Gastrocnemius medialis (tissue), 4 donors: Measurements from ENCODE around the gene CCDC91. TPM values are rescaled to one million over a fixed set of nuclear protein-coding genes. Genes with fewer than 3 reads are reported as not detected.

Experiments
- ATAC-seq, 2 donors: fragments of 150-250 bp; one replicate each; pipeline ENCODE4 v1.9.1; 2016
- DNase-seq, 2 donors: peaks; one replicate each; pipeline ENCODE4 v3.0.0-alpha.2; 2019
- H3K27ac ChIP-seq, 4 donors: fragments of 200-600 bp; sonication (generic); 1 replicate in 1 of 4; 2 replicates in 3 of 4; pipeline ENCODE4 v1.5.1; 2016 to 2018; ENCODE audit warnings: mild to moderate bottlenecking in 2 of 4, moderate library complexity in 1 of 4
- H3K27me3 ChIP-seq, 3 donors: fragments of 200-600 bp; sonication (generic) in 2 of 3; 1 replicate in 1 of 3; 2 replicates in 2 of 3; pipeline versions ENCODE4 v1.5.1 to v1.6.0; 2016 to 2019; ENCODE audit warnings: mild to moderate bottlenecking in 1 of 3, moderate library complexity in 1 of 3
- H3K36me3 ChIP-seq, 2 donors: fragments of 200-600 bp; sonication (generic) in 1 of 2; one replicate each; pipeline ENCODE4 v1.5.1; 2017 to 2018
- H3K4me1 ChIP-seq, 2 donors: fragments of 200-600 bp; sonication (generic) in 1 of 2; one replicate each; pipeline ENCODE4 v1.5.1; 2016 to 2017; ENCODE audit warnings: mild to moderate bottlenecking in 2 of 2
- H3K4me3 ChIP-seq, 4 donors: fragments of 200-600 bp; sonication (generic) in 3 of 4; 1 replicate in 1 of 4; 2 replicates in 3 of 4; pipeline ENCODE4 v1.5.1; 2016 to 2019; ENCODE audit warnings: mild to moderate bottlenecking in 2 of 4
- H3K9me3 ChIP-seq, 3 donors: fragments of 200-600 bp; sonication (generic) in 2 of 3; 1 replicate in 1 of 3; 2 replicates in 2 of 3; pipeline ENCODE4 v1.5.1; 2016 to 2019
- CTCF ChIP-seq, 5 experiments: fragments of 450-650 bp in 3 of 5; fragments of 200-600 bp in 2 of 5; sonication (generic) in 2 of 5; IDR thresholded peaks in 4 of 5; conservative IDR thresholded peaks in 1 of 5; 1 replicate in 4 of 5; 2 replicates in 1 of 5; pipeline ENCODE4 v1.5.1; 2016 to 2019; ENCODE audit warnings: antibody characterized with exemption in 5 of 5, mild to moderate bottlenecking in 3 of 5, moderate library complexity in 3 of 5
- POLR2A ChIP-seq, 2 donors: fragments of 450-650 bp; IDR thresholded peaks; one replicate each; pipeline ENCODE4 v1.6.1; 2017; ENCODE audit warnings: antibody characterized with exemption in 2 of 2, mild to moderate bottlenecking in 2 of 2, moderate library complexity in 2 of 2
- in situ Hi-C, 4 donors: fragments of 200-750 bp; cut with MboI; loops; one replicate each; pipeline versions ENCODE4 v1.15.0 to v1.8.0; 2017; ENCODE audit warnings: low sequenced_read_pairs in 4 of 4
- intact Hi-C: fragments of 100-400 bp; cut with DNase I; formaldehyde crosslinking; loops from one replicate; pipeline ENCODE4 v1.15.1; 2023; ENCODE audit warnings: low total_unique reads
- total RNA-seq, 4 donors: library from RNA; depleted of rRNA; stranded (reverse); fragments of >200 nt; gene quantifications; one replicate each; pipeline versions ENCODE4 v1.1.0 to v1.2.3, GENCODE V29; 2016

Gene CCDC91
- total RNA-seq, 4 donors from 2014 or later = 22.3 to 50.6 (median 36.6) TPM

GRCh38 chr12:28558250-28558649 is 368.0 kb downstream of the CCDC91 start:
- no peaks in the 10 kb centered on the region for H3K4me1 ChIP-seq
- ATAC-seq = no peak
- H3K36me3 ChIP-seq = no peaks in the 10 kb centered on the region
- no peak overlapping the region for H3K27ac ChIP-seq
- H3K9me3 ChIP-seq = no peaks in the 10 kb centered on the region
- intact Hi-C loops (no loop called here), in situ Hi-C loops (no loop called here)
- TF ChIP-seq CTCF (IDR thresholded peaks at IDR 0.05 in 4 of 5, conservative IDR thresholded peaks at IDR 0.05 in 1 of 5) (no peak), POLR2A (IDR thresholded peaks at IDR 0.05) (no peak)
- H3K27me3 ChIP-seq = no peaks in the 10 kb centered on the region
- no peak for DNase-seq
- no peak overlapping the region for H3K4me3 ChIP-seq

- H3K4me1 ChIP-seq = no peaks in the 10 kb centered on the region
- no peak overlapping the region for H3K27ac ChIP-seq
- no peaks in the 10 kb centered on the region for H3K27me3 ChIP-seq
- no peaks in the 10 kb centered on the region for H3K36me3 ChIP-seq
- DNase-seq = no peak
- H3K9me3 ChIP-seq = no peaks in the 10 kb centered on the region
- intact Hi-C loops = loop anchor here (10.0 kb wide), 1 partner anchor 368 kb away; the partner anchor contains the start of gene CCDC91
- H3K4me3 ChIP-seq = no peak overlapping the region
- TF ChIP-seq POLR2A (IDR thresholded peaks at IDR 0.05) (no peak), CTCF (IDR thresholded peaks at IDR 0.05 in 4 of 5, conservative IDR thresholded peaks at IDR 0.05 in 1 of 5) (no peak)
- ATAC-seq = no peak
- in situ Hi-C loops = no loop called here
These were observed 373.0 kb downstream of the CCDC91 start for GRCh38 chr12:28563286-28563685.

- in situ Hi-C loops = no loop called here
- Histone ChIP-seq H3K27ac (no peak overlapping the region), H3K36me3 (no peaks in the 10 kb centered on the region), H3K4me3 (no peak overlapping the region), H3K4me1 (no peaks in the 10 kb centered on the region), H3K9me3 (no peaks in the 10 kb centered on the region), H3K27me3 (no peaks in the 10 kb centered on the region)
- no peak for DNase-seq
- TF ChIP-seq POLR2A (IDR thresholded peaks at IDR 0.05) = no peak
- TF ChIP-seq CTCF (IDR thresholded peaks at IDR 0.05 in 4 of 5, conservative IDR thresholded peaks at IDR 0.05 in 1 of 5) = no peak
- no peak for ATAC-seq
- intact Hi-C loops = loop anchor here (10.0 kb wide), 1 partner anchor 369 kb away; the partner anchor contains the start of gene CCDC91
These were observed 373.7 kb downstream of the CCDC91 start for GRCh38 chr12:28563936-28564335.

- in situ Hi-C loops = no loop called here
- Histone ChIP-seq H3K27ac (no peak overlapping the region), H3K9me3 (no peaks in the 10 kb centered on the region), H3K4me3 (no peak overlapping the region), H3K36me3 (no peaks in the 10 kb centered on the region), H3K27me3 (no peaks in the 10 kb centered on the region), H3K4me1 (no peaks in the 10 kb centered on the region)
- intact Hi-C loops = loop anchor here (10.0 kb wide), 1 partner anchor 373 kb away; the partner anchor contains the start of gene CCDC91
- TF ChIP-seq POLR2A (IDR thresholded peaks at IDR 0.05) (no peak), CTCF (IDR thresholded peaks at IDR 0.05 in 4 of 5, conservative IDR thresholded peaks at IDR 0.05 in 1 of 5) (no peak)
- ATAC-seq = no peak
- no peak for DNase-seq
These were observed 377.9 kb downstream of the CCDC91 start for GRCh38 chr12:28568118-28568517.

- Histone ChIP-seq H3K9me3 (no peaks in the 10 kb centered on the region), H3K4me3 (no peak overlapping the region), H3K27me3 (no peaks in the 10 kb centered on the region), H3K4me1 (no peaks in the 10 kb centered on the region), H3K36me3 (no peaks in the 10 kb centered on the region), H3K27ac (no peak overlapping the region)
- no peak for ATAC-seq
- no peak for DNase-seq
- TF ChIP-seq POLR2A (IDR thresholded peaks at IDR 0.05) = no peak
- no peak for TF ChIP-seq CTCF (IDR thresholded peaks at IDR 0.05 in 4 of 5, conservative IDR thresholded peaks at IDR 0.05 in 1 of 5)
- in situ Hi-C loops = no loop called here
- intact Hi-C loops = loop anchor here (10.0 kb wide), 1 partner anchor 374 kb away; the partner anchor contains the start of gene CCDC91
These were observed 378.4 kb downstream of the CCDC91 start for GRCh38 chr12:28568704-28569103.
